GM08714 (cell line): Measurements from ENCODE around the gene WIPF2.
"Not testable (repeated sequence)": the region's sequence is repeated elsewhere in the genome, so short reads cannot be mapped to it uniquely, and the experiment has no call there.

ENCODE experiments used
- H3K4me3 ChIP-seq: fragments of 200-500 bp; sonication (Bioruptor generic); 2 replicates; pipeline ENCODE4 v1.5.1; 2014; ENCODE audit warnings: mild to moderate bottlenecking, low read length, inconsistent platforms
- ZNF274 ChIP-seq: IDR thresholded peaks from 2 replicates; pipeline ENCODE4 v1.6.1; 2012; ENCODE audit warnings: mild to moderate bottlenecking, low read depth, low read length

WIPF2 gene

DNA sequence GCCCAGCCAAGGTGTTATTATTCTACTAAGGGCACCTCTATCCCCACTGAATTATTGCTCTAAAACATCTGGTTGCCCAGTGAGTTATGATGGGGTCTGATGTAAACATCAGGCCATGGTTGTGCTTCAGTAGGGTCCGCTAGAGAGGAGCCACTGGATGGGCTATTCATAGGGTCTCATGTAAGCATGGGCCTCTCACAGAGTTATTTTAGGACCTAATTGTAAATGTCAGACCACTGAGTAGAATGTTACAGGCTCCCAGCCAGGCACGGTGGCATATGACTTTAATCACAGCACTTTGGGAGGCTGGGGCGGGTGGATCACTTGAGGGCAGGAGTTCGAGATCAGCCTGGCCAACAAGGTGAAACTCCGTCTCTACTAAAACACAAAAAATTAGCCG lies 36.5 kb upstream of the WIPF2 start:
- H3K4me3 ChIP-seq: no peak overlapping the region
- no peak for TF ChIP-seq ZNF274

- no peak for TF ChIP-seq ZNF274
- H3K4me3 ChIP-seq: no peak overlapping the region
Measured at GRCh38 chr17:40187238-40187637, 31.9 kb upstream of the WIPF2 start.

DNA sequence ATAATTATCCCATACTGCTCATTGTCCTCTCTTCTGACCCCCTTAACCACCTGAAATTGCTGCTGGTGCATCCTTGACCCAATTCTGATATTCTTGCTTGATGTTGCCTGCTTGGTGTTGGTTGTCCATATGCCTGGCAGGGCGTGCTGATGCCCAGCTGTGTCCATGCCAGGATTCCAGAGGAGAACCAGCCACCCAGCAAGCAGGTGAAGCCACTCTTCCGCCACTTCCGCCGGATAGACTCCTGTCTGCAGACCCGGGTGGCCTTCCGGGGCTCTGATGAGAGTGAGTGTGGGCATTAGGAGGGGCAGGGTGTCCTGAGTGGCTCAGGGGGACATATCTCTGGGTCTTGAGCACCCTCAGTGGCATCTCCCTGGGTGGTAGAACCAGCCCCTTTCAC lies 30.4 kb upstream of the WIPF2 start:
- TF ChIP-seq ZNF274: no peak
- H3K4me3 ChIP-seq: no peak overlapping the region

DNA sequence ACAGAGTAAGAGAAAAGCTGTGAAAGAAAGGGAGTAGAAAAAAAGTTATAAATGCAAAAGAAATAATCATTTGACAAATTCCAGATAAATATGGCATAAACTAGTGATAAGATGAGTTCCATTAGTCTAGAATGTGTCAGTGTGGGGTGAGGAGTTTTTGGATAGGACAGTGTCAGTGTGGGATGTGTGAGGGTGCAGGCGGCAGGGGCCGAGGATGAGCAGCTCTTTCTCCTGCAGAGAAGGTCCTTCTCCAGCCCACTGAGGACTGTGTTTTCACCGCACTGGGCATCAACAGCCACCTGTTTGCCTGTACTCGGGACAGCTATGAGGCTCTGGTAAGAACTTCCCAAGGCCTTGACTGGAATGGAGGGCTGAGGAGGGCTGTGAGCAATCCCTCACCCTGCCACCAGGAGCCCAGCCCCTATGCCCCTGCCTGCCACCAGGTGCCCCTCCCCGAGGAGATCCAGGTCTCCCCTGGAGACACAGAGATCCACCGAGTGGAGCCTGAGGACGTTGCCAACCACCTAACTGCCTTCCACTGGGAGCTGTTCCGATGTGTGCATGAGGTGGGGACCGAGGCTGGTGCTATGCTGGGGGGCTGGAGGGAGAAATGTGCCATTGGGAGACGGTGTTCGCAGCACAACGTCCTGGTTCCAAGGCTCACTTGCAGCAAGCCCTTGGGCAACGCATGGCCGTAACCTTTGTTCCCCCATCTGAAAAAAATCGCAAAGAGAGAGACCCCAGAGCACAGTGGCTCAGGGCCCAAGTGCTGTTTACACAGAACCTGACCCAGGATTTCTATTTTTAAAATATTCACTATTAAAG lies 28.7 kb upstream of the WIPF2 start:
- H3K4me3 ChIP-seq: no peak overlapping the region
- TF ChIP-seq ZNF274: no peak

GRCh38 chr17:40191237-40192208 lies 27.6 kb upstream of the WIPF2 start:
- H3K4me3 ChIP-seq: peak overlapping the region; percentile 49; the same call in 1 of the 2 replicates
- TF ChIP-seq ZNF274: no peak

GRCh38 chr17:40192961-40193360 lies 26.1 kb upstream of the WIPF2 start:
- no peak for TF ChIP-seq ZNF274
- H3K4me3 ChIP-seq: no peak overlapping the region

GRCh38 chr17:40194821-40195220 lies 24.3 kb upstream of the WIPF2 start:
- no peak overlapping the region for H3K4me3 ChIP-seq
- no peak for TF ChIP-seq ZNF274

GRCh38 chr17:40197550-40197949 lies 21.6 kb upstream of the WIPF2 start:
- no peak overlapping the region for H3K4me3 ChIP-seq
- no peak for TF ChIP-seq ZNF274

DNA sequence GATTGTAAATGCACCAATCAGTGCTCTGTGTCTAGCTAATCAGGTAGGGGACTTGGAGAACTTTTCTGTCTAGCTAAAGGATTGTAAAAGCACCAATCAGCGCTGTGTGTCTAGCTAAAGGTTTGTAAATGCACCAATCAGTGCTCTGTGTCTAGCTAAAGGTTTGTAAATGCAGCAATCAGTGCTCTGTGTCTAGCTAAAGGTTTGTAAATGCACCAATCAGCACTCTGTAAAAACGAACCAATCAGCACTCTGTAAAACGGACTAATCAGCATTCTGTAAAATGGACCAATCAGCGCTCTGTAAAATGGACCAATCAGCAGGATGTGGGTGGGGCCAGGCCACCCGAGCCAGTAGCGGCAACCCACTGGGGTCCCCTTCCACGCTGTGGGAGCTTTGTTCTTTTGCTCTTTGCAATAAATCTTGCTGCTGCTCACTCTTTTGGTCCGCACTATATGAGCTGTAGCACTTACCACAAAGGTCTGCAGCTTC lies 21.1 kb upstream of the WIPF2 start:
- not testable (repeated sequence) for H3K4me3 ChIP-seq

- TF ChIP-seq ZNF274: no peak
- no peak overlapping the region for H3K4me3 ChIP-seq
Measured at GRCh38 chr17:40198576-40198975, 20.5 kb upstream of the WIPF2 start.

DNA sequence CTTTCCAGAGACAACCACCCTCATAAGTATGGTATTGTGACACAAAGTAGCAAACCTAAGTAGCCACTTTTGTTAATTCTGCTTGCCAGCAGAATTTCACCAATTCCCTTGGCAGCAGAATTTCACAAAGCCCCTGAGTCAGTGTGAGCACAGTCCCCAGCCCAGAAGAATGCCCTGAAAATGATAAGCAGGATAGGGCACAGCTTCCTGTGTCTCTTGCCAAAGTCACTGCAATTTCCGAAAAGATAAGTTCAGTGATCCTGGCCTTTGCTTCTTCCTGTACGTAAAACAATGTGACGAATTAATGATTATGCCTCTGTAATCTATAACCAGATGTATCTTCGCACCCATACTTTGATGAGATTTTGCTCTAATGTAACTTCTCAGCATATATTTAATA lies 16.0 kb upstream of the WIPF2 start:
- no peak for TF ChIP-seq ZNF274
- no peak overlapping the region for H3K4me3 ChIP-seq

DNA sequence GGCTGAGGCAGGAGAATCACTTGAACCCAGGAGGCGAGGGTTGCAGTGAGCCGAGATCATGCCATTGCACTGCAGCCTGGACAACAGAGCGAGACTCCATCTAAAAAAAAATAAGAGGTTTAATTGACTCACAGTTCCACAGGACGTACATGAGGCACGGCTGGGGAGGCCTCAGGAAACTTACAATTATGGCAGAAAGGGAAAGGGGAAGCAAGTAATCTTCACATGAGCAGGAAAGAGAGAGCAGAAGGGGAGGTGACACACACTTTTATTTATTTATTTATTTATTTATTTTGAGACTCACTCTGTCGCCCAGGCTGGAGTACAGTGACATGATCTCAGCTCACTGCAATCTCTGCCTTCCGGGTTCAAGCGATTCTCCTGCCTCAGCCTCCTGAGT lies 12.9 kb upstream of the WIPF2 start:
- H3K4me3 ChIP-seq: not testable (repeated sequence)

GRCh38 chr17:40209404-40210093 lies 9.6 kb upstream of the WIPF2 start:
- H3K4me3 ChIP-seq: no peak overlapping the region
- TF ChIP-seq ZNF274: no peak

DNA sequence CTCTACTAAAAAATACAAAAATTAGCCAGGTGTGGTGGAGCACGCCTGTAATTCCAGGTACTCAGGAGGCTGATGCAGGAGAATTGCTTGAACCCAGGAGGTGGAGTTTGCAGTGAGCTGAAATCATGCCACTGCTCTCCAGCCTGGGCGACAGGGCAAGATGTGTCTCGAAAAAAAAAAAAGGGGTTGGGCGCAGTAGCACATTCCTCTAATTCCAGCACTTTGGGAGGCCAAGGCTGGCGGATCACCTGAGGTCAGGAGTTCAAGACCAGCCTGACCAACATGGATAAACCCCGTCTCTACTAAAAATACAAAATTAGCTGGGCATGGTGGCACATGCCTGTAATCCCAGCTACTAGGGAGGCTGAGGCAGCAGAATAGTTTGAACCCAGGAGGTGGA lies 5.2 kb upstream of the WIPF2 start:
- H3K4me3 ChIP-seq: not testable (repeated sequence)
